Stimulated activated CD8-positive, alpha-beta memory T cell treated with anti-CD3 and anti-CD28 coated beads, Interleukin-7, amount 100 ng/mL, for 24 hours (primary cell): Measurements from ENCODE around the gene HTR2C.
"Not testable (repeated sequence)": the region's sequence is repeated elsewhere in the genome, so short reads cannot be mapped to it uniquely, and the experiment has no call there.

ENCODE experiments used
- DNase-seq: peaks from one replicate; pipeline ENCODE4 v3.0.0-alpha.2; 2020; ENCODE audit warnings: low read depth

The HTR2C gene

DNA sequence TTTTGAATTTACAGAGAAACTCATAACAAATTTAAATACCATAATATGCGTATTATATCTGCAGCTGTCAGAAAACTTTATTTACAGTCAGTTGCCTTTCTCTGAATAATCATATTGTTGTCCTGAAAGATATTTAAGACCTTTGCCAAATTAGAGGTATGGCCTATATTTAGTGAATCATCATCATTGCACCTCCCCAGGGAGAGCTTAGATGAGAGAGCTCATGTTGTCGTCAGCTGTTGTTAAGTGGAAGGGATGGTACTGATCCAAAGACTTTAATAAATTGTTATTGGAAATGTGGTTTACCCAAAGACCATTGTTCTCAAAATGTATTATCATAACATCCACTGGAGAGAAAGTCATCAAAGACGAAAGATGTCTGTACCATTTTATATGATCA is 128.6 kb downstream of the HTR2C start:
- DNase-seq: no peak

- DNase-seq: no peak
Observed at GRCh38 chrX:114715096-114715495, 131.2 kb downstream of the HTR2C start.

DNA sequence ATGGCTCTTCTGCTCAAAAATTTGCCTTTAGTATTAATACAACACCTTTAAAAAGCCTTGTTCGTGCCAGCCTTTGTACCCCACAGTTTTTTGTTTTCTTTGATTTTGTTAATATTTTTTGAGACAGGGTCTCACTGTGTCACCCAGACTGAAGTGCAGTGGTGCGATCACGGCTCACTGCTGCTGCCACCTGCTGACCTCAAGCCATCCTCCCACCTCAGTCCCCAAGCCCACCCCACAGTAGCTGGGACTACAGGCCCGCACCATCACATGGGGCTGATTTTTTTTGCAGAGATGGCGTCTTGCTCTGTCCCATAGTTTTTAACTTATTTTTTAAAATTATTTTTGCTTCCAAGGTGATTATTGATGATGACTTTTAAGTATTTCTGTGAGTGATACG is 134.0 kb downstream of the HTR2C start:
- no peak for DNase-seq

- no peak for DNase-seq
Observed at GRCh38 chrX:114766541-114766940, 182.7 kb downstream of the HTR2C start.

DNA sequence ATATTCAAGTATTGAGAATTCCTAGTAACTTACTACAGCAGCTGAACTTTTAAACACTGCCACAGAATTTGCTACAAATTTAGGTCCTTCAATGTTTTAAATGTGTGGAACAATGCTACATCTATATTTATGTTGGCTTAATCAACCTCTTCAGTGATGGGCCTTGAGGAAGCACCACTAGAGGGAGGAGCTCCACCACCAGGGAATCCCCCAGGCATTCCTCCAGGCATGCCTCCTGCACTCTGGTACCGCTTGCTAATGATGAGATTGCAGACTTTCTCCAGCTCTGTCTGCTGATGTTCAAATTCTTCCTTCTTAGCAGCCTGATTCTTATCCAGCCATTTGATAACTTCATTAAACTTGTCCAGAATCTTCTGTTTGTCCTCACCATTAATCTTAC is 190.8 kb downstream of the HTR2C start:
- no peak for DNase-seq

- no peak for DNase-seq
Observed at GRCh38 chrX:114782925-114783324, 199.0 kb downstream of the HTR2C start.

GRCh38 chrX:114787061-114787460 is 203.2 kb downstream of the HTR2C start:
- DNase-seq: no peak

DNA sequence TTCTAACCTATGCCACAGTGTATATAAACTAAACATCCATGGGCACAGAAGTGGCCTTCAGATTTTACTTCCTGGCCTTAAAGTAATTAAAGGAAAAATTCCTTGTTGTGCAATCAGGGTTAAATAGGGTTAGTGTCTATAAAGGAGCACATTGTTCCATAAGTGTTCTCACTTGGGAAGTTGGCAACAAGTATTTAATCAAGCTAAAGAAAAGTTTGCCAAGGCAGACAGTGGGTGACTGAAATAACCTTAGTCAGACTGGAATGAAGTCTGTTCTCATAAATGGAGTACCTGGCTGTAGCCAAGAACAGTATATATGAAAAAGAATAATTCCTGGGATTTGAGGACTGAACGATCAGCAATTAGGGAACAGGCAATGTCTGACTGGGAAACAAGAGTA is 213.6 kb downstream of the HTR2C start:
- no peak for DNase-seq

DNA sequence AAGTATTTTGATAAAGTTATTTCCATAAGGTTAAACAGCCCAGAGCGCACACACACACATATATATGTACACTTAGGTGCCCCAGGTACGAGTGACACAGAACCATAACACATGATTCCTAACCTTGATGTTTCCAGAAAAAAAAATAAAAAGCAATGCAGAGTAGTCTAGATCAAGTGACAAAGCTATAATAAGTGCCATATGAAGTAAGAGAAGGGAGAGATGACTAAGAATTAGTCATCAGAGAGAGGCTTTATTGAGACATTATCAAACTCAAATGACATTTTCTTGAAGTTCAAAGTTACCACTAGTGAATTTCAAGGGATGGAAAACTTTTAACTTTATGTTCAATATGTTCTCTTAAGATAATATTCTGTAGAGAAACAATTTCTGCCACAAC is 215.0 kb downstream of the HTR2C start:
- no peak for DNase-seq

- DNase-seq: no peak
Observed at GRCh38 chrX:114800719-114801118, 216.8 kb downstream of the HTR2C start.

DNA sequence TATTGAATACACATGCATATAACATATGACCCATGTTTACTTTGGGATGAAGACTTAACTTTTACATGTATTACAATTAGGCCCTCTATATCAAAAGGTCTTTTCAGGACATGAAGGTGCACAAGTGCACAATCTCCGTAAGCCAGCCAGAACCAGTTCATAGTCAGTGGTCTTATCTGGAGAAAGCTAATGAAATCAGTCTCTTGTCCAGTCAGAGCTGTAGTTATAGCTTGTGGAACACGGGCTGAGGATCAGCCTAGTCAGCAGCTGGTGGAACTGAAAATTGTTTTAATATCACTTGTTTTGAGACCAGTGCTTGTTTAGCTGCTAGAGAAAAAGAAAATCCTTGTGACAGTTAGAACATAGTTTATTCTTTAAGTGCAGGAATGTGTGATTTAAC is 235.6 kb downstream of the HTR2C start:
- DNase-seq: no peak

- no peak for DNase-seq
Observed at GRCh38 chrX:114841051-114841450, 257.2 kb downstream of the HTR2C start.

GRCh38 chrX:114842181-114842580 is 258.3 kb downstream of the HTR2C start:
- DNase-seq: no peak

DNA sequence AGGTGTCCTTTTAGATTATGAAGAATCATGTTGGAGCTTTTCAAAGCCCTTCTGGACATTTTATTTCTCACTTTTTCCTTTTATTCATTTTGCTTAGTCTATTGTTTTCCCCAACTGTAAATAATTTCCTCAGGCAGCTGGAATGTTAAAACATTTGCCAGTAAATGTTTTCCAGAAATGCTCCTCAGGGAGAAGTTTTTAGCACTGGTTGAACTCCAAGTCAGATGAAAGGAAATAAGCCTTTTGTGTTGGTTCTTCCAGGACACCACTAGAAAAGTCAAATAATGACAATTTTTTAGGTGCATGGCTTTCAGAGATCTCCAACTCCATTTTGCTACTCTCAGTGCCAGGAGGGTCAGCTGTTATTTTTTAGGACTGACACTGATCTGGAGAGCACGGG is 305.6 kb downstream of the HTR2C start:
- no peak for DNase-seq

DNA sequence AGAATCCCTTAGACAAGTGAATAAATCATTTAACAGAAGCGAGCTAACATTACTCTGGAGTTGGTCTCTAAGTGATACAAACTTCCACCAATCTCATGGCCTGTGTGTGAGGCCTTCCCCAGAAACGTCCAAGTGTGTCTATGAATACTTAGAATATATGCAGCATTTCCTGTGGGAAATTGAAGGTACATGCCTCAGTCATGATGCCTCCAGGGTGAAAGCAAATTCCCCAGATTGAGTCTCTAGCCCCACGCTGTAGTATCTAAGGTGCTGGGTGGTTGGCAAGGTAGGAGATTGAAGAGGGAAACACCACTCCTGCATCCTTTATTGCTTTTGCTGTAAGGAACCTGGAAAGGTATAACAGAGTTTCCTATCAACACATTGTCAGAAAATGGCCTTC is 319.7 kb downstream of the HTR2C start:
- no peak for DNase-seq

GRCh38 chrX:114905251-114905650 is 321.4 kb downstream of the HTR2C start:
- no peak for DNase-seq

GRCh38 chrX:114906984-114907510 is 323.2 kb downstream of the HTR2C start:
- no peak for DNase-seq

GRCh38 chrX:114924423-114924822 is 340.5 kb downstream of the HTR2C start:
- DNase-seq: no peak

DNA sequence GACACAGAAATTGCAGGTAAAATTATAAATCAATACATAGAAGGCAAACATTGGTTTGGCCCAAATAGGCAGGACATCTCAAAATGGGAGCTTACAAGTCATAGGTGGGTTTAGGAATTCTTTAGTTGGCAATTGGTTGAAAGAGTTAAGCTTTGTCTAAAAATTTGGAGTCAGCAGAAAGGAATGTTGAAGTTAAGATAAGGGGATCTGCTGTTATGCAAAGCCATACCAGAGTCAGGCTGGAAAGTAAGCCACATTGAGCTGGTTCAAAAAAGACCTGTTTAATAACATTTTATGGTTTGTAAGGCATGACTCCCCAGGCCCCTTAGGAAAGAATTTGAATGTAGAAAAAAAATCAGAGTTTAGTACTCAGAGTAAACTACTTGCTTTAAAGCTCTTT is 341.0 kb downstream of the HTR2C start:
- no peak for DNase-seq

DNA sequence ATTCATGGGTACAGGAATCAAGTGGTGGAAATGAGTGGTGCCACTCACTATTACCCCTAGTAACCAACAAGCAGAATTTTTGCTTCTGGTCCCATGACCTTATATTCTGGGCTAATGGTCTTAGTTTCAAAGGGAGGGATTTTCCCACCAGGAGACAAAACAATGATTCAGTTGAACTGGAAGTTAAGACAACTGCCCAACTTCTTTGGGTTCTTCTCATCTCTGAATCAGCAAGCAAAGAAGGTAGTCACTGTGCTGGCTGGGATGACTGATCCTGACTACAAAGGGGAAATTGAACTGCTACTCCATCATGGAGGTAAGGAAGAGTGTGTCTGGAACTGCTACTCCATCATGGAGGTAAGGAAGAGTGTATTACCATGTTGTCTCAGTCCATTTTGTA is 346.3 kb downstream of the HTR2C start:
- DNase-seq: no peak

- no peak for DNase-seq
Observed at GRCh38 chrX:114932550-114932949, 348.7 kb downstream of the HTR2C start.

- not testable (repeated sequence) for DNase-seq
Observed at GRCh38 chrX:114933291-114933690, 349.4 kb downstream of the HTR2C start.

- DNase-seq: not testable (repeated sequence)
Observed at GRCh38 chrX:114937090-114937489, 353.2 kb downstream of the HTR2C start.

DNA sequence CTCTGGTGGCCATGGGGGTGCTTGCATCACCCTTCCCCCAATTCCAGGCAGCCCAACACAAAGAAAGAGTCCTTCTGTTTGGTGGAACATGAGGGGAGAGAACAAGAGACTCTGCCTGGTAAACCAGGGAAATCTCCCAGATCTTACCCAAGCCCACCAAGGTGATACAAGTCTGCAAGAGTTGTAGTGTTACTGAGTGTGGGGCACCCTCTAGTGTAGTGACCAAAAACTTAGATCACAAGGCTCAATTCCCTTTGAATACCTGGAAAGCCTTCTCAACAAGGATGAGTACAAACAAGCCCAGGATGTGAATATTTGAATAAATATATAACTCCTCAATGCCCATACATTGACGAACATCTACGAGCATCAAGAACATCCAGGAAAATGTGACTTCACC is 368.8 kb downstream of the HTR2C start:
- no peak for DNase-seq
